Naive thymus-derived CD4-positive, alpha-beta T cell (primary cell): ENCODE data around the gene CTNNA3. TPM values are rescaled to one million over a fixed set of nuclear protein-coding genes. Genes with fewer than 3 reads are reported as not detected.

ENCODE experiments used
- ATAC-seq: fragments of 150-1000 bp; cut with Tn5 transposase; 2 replicates; pipeline ENCODE4 v1.10.0; 2021; ENCODE audit warnings: mild to moderate bottlenecking, moderate library complexity
- CTCF ChIA-PET: fragments of 350-600 bp; sonication (Branson Sonifier 250); formaldehyde crosslinking; loops from one replicate; lab custom pipeline; 2021; ENCODE audit warnings: antibody characterized with exemption; lab: Charles Lee
- POLR2A ChIA-PET: fragments of 350-600 bp; sonication (Branson Sonifier 250); formaldehyde crosslinking; loops from one replicate; lab custom pipeline; 2021; ENCODE audit warnings: antibody characterized with exemption, inconsistent platforms; lab: Charles Lee
- DNase-seq, 9 donors: peaks; one replicate each; pipeline versions ENCODE4 v3.0.0 to v3.0.0-alpha.2; 2020 to 2022; ENCODE audit warnings: mixed read lengths in 1 of 9
- H3K27ac ChIP-seq: one replicate; pipeline ENCODE4 v1.7.0; 2013; ENCODE audit warnings: mild to moderate bottlenecking, low read depth, low read length, moderate library complexity
- H3K27me3 ChIP-seq, 2 donors: one replicate each; pipeline ENCODE4 v1.7.0; 2013; ENCODE audit warnings: low read length in 2 of 2, mild to moderate bottlenecking in 2 of 2, moderate library complexity in 2 of 2; ENCODE audit not compliant: control insufficient read depth in 2 of 2, insufficient read depth in 2 of 2
- H3K36me3 ChIP-seq, 3 experiments: 1 replicate in 2 of 3; 2 replicates in 1 of 3; pipeline ENCODE4 v1.7.0; 2013; ENCODE audit warnings: low read length in 3 of 3, mild to moderate bottlenecking in 3 of 3, moderate library complexity in 1 of 3; ENCODE audit not compliant: insufficient read depth in 3 of 3, control insufficient read depth in 2 of 3
- H3K4me1 ChIP-seq, 2 donors: one replicate each; pipeline ENCODE4 v1.7.0; 2013; ENCODE audit warnings: low read length in 2 of 2, mild to moderate bottlenecking in 2 of 2, moderate library complexity in 1 of 2; ENCODE audit not compliant: control insufficient read depth in 2 of 2, insufficient read depth in 2 of 2
- H3K4me3 ChIP-seq: 2 replicates; pipeline ENCODE4 v1.7.0; 2013; ENCODE audit warnings: mild to moderate bottlenecking, low read length
- H3K9me3 ChIP-seq, 3 experiments: 1 replicate in 2 of 3; 2 replicates in 1 of 3; pipeline ENCODE4 v1.7.0; 2013; ENCODE audit warnings: low read length in 3 of 3; ENCODE audit not compliant: control insufficient read depth in 2 of 3
- H3K27ac Mint-ChIP-seq, 9 donors: one replicate each; pipeline ENCODE4 v1.8.0; 2020 to 2022; ENCODE audit warnings: mixed read lengths in 9 of 9, mild to moderate bottlenecking in 8 of 9, moderate library complexity in 5 of 9, inconsistent platforms in 2 of 9
- H3K27me3 Mint-ChIP-seq, 5 donors: one replicate each; pipeline ENCODE4 v1.8.0; 2021 to 2022; ENCODE audit warnings: mixed read lengths in 5 of 5, mild to moderate bottlenecking in 1 of 5
- H3K36me3 Mint-ChIP-seq, 5 donors: one replicate each; pipeline ENCODE4 v1.8.0; 2020 to 2022; ENCODE audit warnings: mixed read lengths in 5 of 5, mild to moderate bottlenecking in 3 of 5, inconsistent platforms in 1 of 5
- H3K4me1 Mint-ChIP-seq, 7 donors: one replicate each; pipeline ENCODE4 v1.8.0; 2020 to 2022; ENCODE audit warnings: mixed read lengths in 7 of 7, mild to moderate bottlenecking in 3 of 7, inconsistent platforms in 1 of 7
- H3K4me3 Mint-ChIP-seq, 10 donors: one replicate each; pipeline ENCODE4 v1.8.0; 2020 to 2022; ENCODE audit warnings: mild to moderate bottlenecking in 10 of 10, mixed read lengths in 10 of 10, moderate library complexity in 6 of 10, inconsistent platforms in 2 of 10
- H3K9me3 Mint-ChIP-seq, 11 donors: one replicate each; pipeline ENCODE4 v1.8.0; 2020 to 2022; ENCODE audit warnings: mixed read lengths in 11 of 11, mild to moderate bottlenecking in 4 of 11, inconsistent platforms in 1 of 11, moderate library complexity in 1 of 11
- intact Hi-C, 2 donors: fragments of 100-400 bp; cut with micrococcal nuclease; formaldehyde crosslinking; loops; one replicate each; pipeline ENCODE4 v1.15.1; 2023
- polyA plus RNA-seq, 2 donors: library from polyadenylated mRNA; unstranded; fragments of 300-500 nt; fragmentation: Illumina TruSeq; gene quantifications; one replicate each; pipeline ENCODE4 v1.2.3, GENCODE V29; 2021
- total RNA-seq, 6 experiments: library from RNA in 5 of 6; stranded (reverse) in 5 of 6; gene quantifications; 1 replicate in 5 of 6; 2 replicates in 1 of 6; pipeline ENCODE4 v1.2.3 and lab custom pipeline; 2021 to 2026

CTNNA3 gene
- total and polyA plus RNA-seq, 7 experiments from 2014 or later = 0.43 to 0.84 (median 0.71) TPM; not detected in 2

- H3K4me3 Mint-ChIP-seq = no peak overlapping the region
- Histone ChIP-seq H3K36me3 (no peaks in the 10 kb centered on the region), H3K27ac (no peak overlapping the region), H3K27me3 (no peaks in the 10 kb centered on the region), H3K4me3 (no peak overlapping the region), H3K9me3 (no peaks in the 10 kb centered on the region), H3K4me1 (no peaks in the 10 kb centered on the region)
- H3K27ac Mint-ChIP-seq = no peak overlapping the region
- H3K36me3 Mint-ChIP-seq = no peaks in the 10 kb centered on the region
- peaks cover 0 to 5% (median 0%) of the 10 kb centered on the region in 11 donors for H3K9me3 Mint-ChIP-seq
- DNase-seq = no peak
- POLR2A ChIA-PET = no interaction called here
- intact Hi-C loops = no loop called here
- no peak for ATAC-seq
- CTCF ChIA-PET = no interaction called here
- no peaks in the 10 kb centered on the region for H3K4me1 Mint-ChIP-seq
- no peaks in the 10 kb centered on the region for H3K27me3 Mint-ChIP-seq
These were observed 551.5 kb downstream of the CTNNA3 start for GRCh38 chr10:67144530-67144929.

DNA sequence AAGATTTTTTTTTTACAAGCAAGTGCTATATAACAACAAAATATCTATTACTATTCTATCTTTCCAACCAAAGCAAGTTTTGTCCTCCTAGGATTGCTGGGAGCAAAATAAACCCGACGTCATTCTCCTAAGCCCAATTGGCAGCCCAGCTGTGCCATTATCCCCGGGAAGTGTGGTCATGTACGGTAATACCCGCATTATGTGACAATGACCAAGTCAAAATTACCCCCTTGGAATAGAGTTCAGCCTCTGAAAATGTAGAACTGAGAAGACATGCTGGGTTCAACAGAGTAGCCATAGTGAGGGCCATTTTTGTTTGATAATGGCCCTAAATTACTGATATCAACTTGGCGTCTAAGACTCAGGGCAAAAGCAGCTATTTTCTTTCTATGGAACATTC, 554.7 kb downstream of the CTNNA3 start:
- H3K36me3 ChIP-seq = no peaks in the 10 kb centered on the region
- Mint-ChIP-seq H3K27me3 (no peaks in the 10 kb centered on the region), H3K36me3 (no peaks in the 10 kb centered on the region), H3K4me3 (no peak overlapping the region), H3K27ac (no peak overlapping the region), H3K9me3 (peaks cover 0 to 5% (median 0%) of the 10 kb centered on the region in 11 donors), H3K4me1 (no peaks in the 10 kb centered on the region)
- no peak overlapping the region for H3K4me3 ChIP-seq
- intact Hi-C loops = no loop called here
- H3K27me3 ChIP-seq = no peaks in the 10 kb centered on the region
- H3K4me1 ChIP-seq = no peaks in the 10 kb centered on the region
- CTCF ChIA-PET = no interaction called here
- H3K27ac ChIP-seq = no peak overlapping the region
- ATAC-seq (no peak), DNase-seq (no peak)
- no peaks in the 10 kb centered on the region for H3K9me3 ChIP-seq
- POLR2A ChIA-PET = no interaction called here

- POLR2A ChIA-PET = no interaction called here
- Histone ChIP-seq H3K4me3 (no peak overlapping the region), H3K9me3 (no peaks in the 10 kb centered on the region), H3K27me3 (no peaks in the 10 kb centered on the region), H3K4me1 (no peaks in the 10 kb centered on the region), H3K27ac (no peak overlapping the region), H3K36me3 (no peaks in the 10 kb centered on the region)
- no peak overlapping the region for H3K27ac Mint-ChIP-seq
- H3K4me1 Mint-ChIP-seq = no peaks in the 10 kb centered on the region
- H3K27me3 Mint-ChIP-seq = no peaks in the 10 kb centered on the region
- no peak overlapping the region for H3K4me3 Mint-ChIP-seq
- CTCF ChIA-PET = no interaction called here
- no peaks in the 10 kb centered on the region for H3K36me3 Mint-ChIP-seq
- peaks cover 0 to 5% (median 0%) of the 10 kb centered on the region in 11 donors for H3K9me3 Mint-ChIP-seq
- ATAC-seq = no peak
- DNase-seq = no peak
- intact Hi-C loops = no loop called here
These were observed 555.4 kb downstream of the CTNNA3 start for GRCh38 chr10:67140641-67141040.

DNA sequence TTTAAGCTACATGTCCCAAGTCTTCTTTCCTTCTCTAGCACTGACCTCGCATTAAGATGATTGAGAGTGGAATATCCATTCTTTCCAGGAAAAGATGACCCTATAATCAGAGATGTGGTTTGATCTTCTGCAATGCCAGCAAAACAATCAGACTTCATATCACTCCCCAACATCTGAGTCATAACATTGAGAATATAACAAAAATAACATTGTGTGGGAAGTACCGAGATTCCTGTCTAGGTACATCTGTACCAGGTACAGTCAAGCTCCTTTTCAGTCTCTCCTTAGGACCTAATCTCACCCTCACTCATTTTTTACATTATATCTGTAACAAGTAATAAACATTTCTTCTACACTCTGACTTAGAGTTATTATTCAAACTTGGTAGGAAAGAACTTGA, 568.6 kb downstream of the CTNNA3 start:
- Histone ChIP-seq H3K36me3 (no peaks in the 10 kb centered on the region), H3K27me3 (peaks cover 0 to 3% of the 10 kb centered on the region in 2 donors), H3K4me3 (no peak overlapping the region), H3K9me3 (no peaks in the 10 kb centered on the region), H3K4me1 (no peaks in the 10 kb centered on the region), H3K27ac (no peak overlapping the region)
- H3K9me3 Mint-ChIP-seq = no peaks in the 10 kb centered on the region
- no peak for DNase-seq
- CTCF ChIA-PET = no interaction called here
- intact Hi-C loops = no loop called here
- no peak for ATAC-seq
- H3K36me3 Mint-ChIP-seq = no peaks in the 10 kb centered on the region
- H3K27me3 Mint-ChIP-seq = no peaks in the 10 kb centered on the region
- no peak overlapping the region for H3K4me3 Mint-ChIP-seq
- no peaks in the 10 kb centered on the region for H3K4me1 Mint-ChIP-seq
- H3K27ac Mint-ChIP-seq = no peak overlapping the region
- POLR2A ChIA-PET = no interaction called here

DNA sequence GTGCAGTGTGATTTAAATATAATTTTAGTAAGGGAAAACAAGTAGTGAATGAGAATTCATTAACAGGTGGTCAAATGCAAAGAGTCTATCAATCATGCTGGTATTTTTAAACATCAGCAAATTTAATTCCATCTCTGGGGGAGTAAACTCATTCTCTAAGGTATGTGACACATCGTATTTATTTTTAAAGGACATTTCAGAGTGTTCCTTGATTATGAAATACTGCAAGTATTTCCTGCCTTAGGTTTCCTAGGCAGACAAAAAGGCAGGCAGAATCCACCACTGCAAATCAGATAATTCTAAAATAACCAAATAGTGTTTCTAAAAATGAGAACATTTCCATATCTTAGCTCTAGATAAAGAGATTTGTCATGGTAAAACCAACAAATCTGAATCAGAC, 576.3 kb downstream of the CTNNA3 start:
- peaks cover 0 to 4% (median 0%) of the 10 kb centered on the region in 5 donors for H3K27me3 Mint-ChIP-seq
- CTCF ChIA-PET = no interaction called here
- H3K9me3 Mint-ChIP-seq = peaks cover 0 to 6% (median 0%) of the 10 kb centered on the region in 11 donors

DNA sequence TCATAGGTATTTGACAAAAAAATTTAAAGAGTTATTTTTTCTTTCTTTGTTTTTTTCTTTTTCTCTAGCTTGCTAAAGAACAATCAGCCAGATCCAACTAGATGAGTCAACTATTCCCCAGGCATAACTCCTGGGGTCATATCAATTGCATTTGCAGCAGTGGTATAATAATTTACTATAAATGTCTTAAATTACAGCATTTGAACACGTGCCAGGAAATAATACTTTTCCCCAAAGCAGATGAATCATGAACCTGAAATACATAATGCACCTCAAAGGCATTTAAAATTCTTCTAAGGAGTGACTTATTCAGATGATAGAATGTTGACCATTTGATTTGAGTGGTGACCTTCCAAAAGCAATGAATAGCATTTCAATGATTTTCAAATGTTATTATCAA, 580.0 kb downstream of the CTNNA3 start:
- H3K9me3 Mint-ChIP-seq = peaks cover 0 to 6% (median 0%) of the 10 kb centered on the region in 11 donors
- no peak for ATAC-seq

More for the DNA sequence above, 576.3 kb downstream of the CTNNA3 start:
- Mint-ChIP-seq H3K36me3 (no peaks in the 10 kb centered on the region), H3K4me1 (no peaks in the 10 kb centered on the region), H3K27ac (no peak overlapping the region), H3K4me3 (no peak overlapping the region)
- no peak for DNase-seq
- Histone ChIP-seq H3K27ac (no peak overlapping the region), H3K4me1 (no peaks in the 10 kb centered on the region), H3K4me3 (no peak overlapping the region), H3K9me3 (no peaks in the 10 kb centered on the region), H3K27me3 (peaks cover 0 to 3% of the 10 kb centered on the region in 2 donors), H3K36me3 (no peaks in the 10 kb centered on the region)
- POLR2A ChIA-PET = no interaction called here
- intact Hi-C loops = no loop called here
- ATAC-seq = no peak

GRCh38 chr10:67114945-67115344, 581.0 kb downstream of the CTNNA3 start:
- ATAC-seq (no peak), DNase-seq (no peak)
- Histone ChIP-seq H3K4me1 (no peaks in the 10 kb centered on the region), H3K27me3 (no peaks in the 10 kb centered on the region), H3K36me3 (no peaks in the 10 kb centered on the region), H3K4me3 (no peak overlapping the region), H3K9me3 (no peaks in the 10 kb centered on the region), H3K27ac (no peak overlapping the region)
- Mint-ChIP-seq H3K27ac (no peak overlapping the region), H3K36me3 (no peaks in the 10 kb centered on the region), H3K27me3 (peaks cover 0 to 4% (median 0%) of the 10 kb centered on the region in 5 donors), H3K4me1 (no peaks in the 10 kb centered on the region), H3K9me3 (peaks cover 0 to 6% (median 0%) of the 10 kb centered on the region in 11 donors), H3K4me3 (no peak overlapping the region)
- CTCF ChIA-PET = no interaction called here
- POLR2A ChIA-PET = no interaction called here
- intact Hi-C loops = no loop called here

More for the DNA sequence above, 580.0 kb downstream of the CTNNA3 start:
- H3K4me1 ChIP-seq = no peaks in the 10 kb centered on the region
- no peaks in the 10 kb centered on the region for H3K9me3 ChIP-seq
- H3K27me3 Mint-ChIP-seq = peaks cover 0 to 4% (median 0%) of the 10 kb centered on the region in 5 donors
- H3K36me3 Mint-ChIP-seq = no peaks in the 10 kb centered on the region
- no peak overlapping the region for H3K4me3 Mint-ChIP-seq
- no peaks in the 10 kb centered on the region for H3K27me3 ChIP-seq
- H3K27ac Mint-ChIP-seq = no peak overlapping the region
- no peak for DNase-seq
- no peaks in the 10 kb centered on the region for H3K4me1 Mint-ChIP-seq
- H3K36me3 ChIP-seq = no peaks in the 10 kb centered on the region
- no peak overlapping the region for H3K27ac ChIP-seq
- ChIA-PET CTCF (no interaction called here), POLR2A (no interaction called here)
- no peak overlapping the region for H3K4me3 ChIP-seq
- intact Hi-C loops = no loop called here
